NOMO-1 treated with DMSO at 0.1 percent for 48 hours (cell line): Measurements from ENCODE around the gene ADK.
A peak's percentile ranks its signal among the peaks of the same experiment; 100 is the strongest.
"Not testable (repeated sequence)": the region's sequence is repeated elsewhere in the genome, so short reads cannot be mapped to it uniquely, and the experiment has no call there.

Experiments
- DNase-seq: peaks from one replicate; lab custom pipeline; 2025; ENCODE audit not compliant: unreplicated experiment; lab: John Stamatoyannopoulos, UW

The ADK gene

DNA sequence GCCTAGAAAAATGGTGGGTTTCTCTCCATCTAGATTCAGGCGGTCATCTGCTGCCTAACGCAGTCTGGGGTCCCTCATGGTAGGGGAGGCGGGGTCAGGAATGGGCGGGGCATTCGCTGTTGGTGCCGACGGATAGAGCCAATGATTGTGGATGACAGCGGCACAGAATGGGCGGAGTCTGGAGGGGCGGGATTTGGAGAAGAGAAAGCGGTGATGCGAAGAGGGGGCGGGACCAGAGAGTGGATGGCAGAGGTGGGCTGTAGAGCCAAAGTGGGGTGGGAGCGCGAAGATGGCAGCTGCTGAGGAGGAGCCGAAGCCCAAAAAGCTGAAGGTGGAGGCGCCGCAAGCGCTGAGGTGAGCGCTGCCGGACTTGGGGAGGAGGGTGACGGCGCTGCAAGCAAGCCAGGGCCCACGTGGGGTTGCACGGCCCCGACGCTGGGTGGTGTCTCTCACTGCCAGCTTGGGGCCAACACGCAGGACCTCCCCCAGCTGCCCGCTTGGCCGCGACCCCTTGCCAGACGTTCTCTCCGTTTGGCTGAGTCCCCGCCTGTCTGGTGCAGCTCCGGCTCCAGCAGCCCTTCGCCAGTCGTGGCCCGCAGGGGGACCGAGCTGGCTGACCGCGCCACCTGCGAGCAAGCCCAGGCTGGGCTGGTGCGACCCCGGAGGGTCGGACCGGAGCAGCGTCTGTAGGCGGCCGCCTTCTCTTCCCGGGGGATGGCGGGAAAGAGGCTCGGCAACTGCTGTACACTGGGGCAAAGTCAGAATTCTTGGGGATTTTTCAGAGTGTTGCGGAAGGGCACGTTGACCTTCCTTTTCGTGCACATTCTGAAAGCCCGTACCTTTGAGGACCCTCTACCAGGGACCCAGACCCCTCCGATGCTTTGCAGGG is at the start of gene ADK:
TSS of gene ADK (plus strand) at position 232 of the 889 bp plus-strand sequence. CDS start at position 290, 58 bp downstream.
- peak; percentile 97 for DNase-seq

DNA sequence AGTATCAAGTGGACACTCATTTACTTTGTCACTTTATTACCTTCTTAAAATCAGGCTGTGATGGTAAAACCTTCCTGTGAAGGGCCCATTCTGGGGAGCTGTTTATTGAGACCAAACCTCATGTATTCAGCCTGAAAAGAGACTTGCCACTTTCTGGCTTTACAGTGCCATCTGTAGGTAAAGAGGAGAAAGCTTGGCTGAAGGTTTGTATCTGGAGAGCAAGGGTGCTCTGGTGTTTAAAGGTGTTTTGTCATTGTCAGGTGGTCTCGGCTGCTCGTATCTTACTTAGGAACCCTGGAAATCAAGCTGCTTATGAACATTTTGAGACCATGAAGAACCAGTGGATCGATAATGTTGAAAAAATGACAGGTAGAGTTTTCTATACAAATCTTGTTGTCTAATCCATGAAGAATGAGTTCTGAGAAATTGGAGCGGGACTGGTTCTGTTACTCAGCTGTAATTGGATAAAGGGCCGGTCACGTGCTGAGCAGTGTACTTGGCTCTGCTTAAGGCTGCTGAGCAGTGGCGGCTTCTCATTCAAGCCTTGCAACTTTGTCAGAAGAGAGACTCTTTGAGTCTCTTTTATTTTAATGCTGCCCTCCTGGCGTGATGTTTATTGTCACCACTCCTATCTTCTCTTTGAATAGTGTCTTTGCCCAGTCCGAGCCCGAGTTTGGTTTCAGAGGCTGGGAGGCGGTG is 47.3 kb upstream of the ADK start:
- no peak for DNase-seq

GRCh38 chr10:74104480-74104879 is 46.5 kb upstream of the ADK start:
- DNase-seq: no peak

GRCh38 chr10:74104996-74105395 is 46.0 kb upstream of the ADK start:
- no peak for DNase-seq

GRCh38 chr10:74107391-74107790 is 43.6 kb upstream of the ADK start:
- no peak for DNase-seq

GRCh38 chr10:74109452-74109851 is 41.6 kb upstream of the ADK start:
- DNase-seq: no peak

DNA sequence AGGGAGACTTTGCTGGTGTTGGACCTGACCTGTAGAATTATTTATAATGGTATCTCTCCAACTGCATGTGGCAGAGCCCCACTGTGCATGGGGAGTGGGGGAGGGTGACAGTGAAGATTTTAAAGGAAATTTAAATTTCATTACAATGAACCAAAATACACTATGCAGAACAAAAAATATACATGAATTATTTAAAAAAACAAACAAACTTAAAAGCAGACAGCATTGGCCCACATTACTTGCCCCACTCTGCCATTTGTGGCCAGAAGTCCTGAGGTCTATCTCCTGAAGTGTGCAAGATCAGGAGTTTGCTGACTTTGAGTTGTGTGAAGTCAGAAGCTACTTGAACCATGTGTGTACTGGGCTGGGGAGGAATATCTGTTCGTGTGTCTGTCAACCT is 40.9 kb upstream of the ADK start:
- DNase-seq: no peak

DNA sequence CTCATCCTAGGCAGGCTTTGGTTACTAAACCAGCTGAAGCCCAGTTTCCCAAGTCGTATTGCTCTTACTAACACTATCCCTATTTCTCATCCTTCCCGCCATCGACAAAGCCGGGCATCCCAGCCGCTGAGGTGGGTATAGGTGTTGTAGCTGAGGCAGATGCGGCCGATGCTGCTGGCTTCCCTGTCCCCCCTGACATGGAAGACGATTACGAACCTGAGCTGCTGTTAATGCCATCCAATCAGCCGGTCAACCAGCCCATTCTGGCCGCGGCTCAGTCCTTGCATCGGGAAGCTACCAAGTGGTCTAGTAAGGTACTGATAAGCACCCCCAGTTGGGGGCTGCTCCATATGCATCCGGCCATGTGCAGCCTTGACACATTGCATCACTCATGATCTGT is 39.2 kb upstream of the ADK start:
- DNase-seq: no peak

DNA sequence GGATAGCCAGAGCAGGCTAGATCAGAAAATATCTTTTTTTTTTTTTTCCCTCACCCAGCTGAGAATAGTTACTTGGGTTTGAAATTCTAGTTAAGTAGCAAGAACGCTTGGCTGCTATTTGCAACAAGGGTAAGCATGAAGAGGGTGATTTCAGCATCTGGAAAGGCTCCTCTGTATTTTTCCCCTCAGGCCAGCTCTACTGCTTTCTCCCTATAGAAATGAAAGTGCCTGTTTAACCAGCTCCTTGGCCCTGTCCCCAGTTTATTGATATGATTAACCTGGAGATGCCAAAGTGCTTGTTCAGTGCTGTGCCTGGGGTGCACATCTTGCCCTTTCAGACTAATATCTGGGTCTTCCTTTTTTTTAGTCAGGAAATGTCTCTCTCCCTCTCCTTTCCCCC is 37.5 kb upstream of the ADK start:
- DNase-seq: no peak

DNA sequence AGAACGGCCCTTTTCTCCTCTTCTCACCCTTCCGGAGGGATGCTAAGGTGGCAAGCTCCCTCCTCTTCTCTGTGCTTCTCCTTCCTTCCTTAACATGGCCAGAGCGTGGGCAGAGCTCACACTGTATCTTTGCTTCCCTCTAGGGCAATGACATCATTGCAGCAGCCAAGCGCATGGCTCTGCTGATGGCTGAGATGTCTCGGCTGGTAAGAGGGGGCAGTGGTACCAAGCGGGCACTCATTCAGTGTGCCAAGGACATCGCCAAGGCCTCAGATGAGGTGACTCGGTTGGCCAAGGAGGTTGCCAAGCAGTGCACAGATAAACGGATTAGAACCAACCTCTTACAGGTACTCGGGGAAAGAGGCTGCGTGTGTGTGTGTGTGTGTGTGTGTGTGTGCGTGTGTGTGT is 37.0 kb upstream of the ADK start:
- DNase-seq: no peak

GRCh38 chr10:74117738-74118137 is 33.3 kb upstream of the ADK start:
- no peak for DNase-seq

GRCh38 chr10:74118804-74119203 is 32.2 kb upstream of the ADK start:
- no peak for DNase-seq

DNA sequence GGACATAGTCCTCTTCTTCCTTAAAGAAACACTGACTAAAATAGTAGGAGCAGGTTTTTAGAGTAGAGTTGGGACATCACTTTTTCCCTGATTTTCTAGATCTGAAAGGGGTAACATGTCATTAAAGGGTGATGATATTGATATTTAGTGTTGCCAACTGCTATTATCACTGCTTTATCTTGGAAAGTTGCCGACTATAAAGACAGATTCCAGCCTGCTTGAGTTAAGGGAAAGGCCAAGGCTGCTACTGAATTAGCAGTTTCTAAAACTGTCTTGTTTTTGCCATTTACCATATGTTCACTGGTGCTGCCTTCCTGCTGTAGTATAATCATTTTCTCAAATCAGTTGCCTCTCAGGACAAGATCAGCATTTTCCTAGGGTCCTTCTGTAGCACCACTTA is 30.1 kb upstream of the ADK start:
- DNase-seq: no peak

- DNase-seq: no peak
These were observed 29.7 kb upstream of the ADK start for GRCh38 chr10:74121368-74121767.

DNA sequence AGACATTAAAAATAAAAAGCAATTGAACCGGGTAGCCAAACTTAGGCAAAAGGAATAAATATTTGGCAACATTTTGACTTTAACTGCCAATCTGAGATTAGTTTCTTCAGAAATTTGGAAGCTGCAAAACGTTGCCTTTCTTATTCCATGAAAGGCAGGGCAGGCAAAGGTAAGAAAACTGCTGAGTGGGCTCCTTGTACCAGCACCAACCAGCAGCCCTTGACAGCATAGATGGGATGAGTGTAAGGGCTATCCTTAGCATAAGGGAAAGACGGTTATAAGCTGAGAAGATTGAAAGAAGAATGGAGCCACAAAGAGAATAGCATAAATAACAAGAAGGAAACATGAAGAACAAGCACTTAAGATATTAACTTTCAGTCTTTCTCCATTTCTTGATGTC is 29.0 kb upstream of the ADK start:
- DNase-seq: no peak

DNA sequence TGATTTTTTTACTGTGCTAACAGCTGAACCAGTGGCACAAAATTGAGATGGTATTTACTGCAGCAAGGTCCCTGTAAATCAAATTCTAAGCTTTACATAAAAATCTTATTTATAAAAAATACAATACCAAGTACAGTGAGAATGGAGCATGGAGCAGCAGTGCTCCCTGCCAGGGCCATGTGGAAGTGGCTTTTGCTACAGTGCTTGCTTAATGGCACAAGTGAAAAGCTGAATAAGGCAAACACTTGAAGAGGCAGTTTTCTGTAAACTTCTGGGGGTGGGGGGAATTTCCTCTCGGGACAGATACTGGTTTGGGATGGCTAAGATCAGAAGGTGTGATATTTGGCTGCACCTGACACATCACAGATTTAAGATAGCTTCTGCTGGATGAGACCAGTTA is 27.9 kb upstream of the ADK start:
- no peak for DNase-seq

GRCh38 chr10:74133923-74134820 is 16.8 kb upstream of the ADK start:
- DNase-seq: no peak

DNA sequence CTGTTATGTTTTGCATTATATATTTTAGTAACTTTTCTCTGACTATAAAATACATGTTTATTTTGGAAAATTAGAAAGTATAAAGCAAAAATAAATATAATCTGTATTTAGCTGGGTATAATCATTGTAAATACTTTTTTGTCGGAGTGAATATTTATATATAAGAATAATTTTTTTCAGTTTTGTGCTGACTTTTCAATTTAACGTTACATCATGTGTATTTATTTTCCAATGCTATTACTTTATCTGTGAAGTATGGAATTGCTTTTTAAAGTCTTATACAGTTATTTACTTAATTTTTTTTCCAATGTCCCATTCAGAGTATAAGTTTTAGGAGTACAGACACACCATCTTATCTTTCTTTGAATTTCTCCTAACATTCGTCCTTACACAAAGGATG is 15.6 kb upstream of the ADK start:
- DNase-seq: no peak

GRCh38 chr10:74137992-74138391 is 13.0 kb upstream of the ADK start:
- DNase-seq: no peak

DNA sequence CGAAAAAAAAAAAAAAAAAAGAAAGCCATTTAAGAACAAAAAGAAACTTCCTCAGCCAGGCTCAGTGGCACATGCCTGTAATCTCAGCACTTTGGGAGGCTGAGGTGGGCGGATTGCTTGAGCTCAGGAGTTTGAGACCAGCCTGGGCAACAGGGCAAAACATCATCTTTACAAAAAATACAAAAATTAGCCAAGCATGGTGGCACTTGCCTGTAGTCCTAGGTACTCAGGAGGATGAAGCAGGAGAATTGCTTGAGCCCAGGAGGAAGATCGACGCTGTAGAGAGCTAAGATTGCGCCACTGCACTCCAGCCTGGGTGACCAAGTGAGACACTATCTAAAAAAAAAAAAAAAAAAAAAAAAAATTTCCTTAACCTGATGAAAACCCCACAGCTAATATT is 12.4 kb upstream of the ADK start:
- not testable (repeated sequence) for DNase-seq

- no peak for DNase-seq
These were observed 11.0 kb upstream of the ADK start for GRCh38 chr10:74139981-74140380.
